ENCODE data around the gene FNIP2. TPM values are rescaled to one million over a fixed set of nuclear protein-coding genes. Genes with fewer than 3 reads are reported as not detected.
A peak's percentile ranks its signal among the peaks of the same experiment; 100 is the strongest.

FNIP2 gene
- total and polyA plus RNA-seq, 12 donors = 8.5 to 89.7 (median 47.0) TPM

- Histone ChIP-seq H3K4me3 (no peak overlapping the region), H3K27ac (no peak overlapping the region), H3K27me3 (no peaks in the 10 kb centered on the region), H3K9me3 (no peaks in the 10 kb centered on the region), H3K36me3 (peaks cover 0 to 98% (median 31%) of the 10 kb centered on the region in 9 donors), H3K4me1 (peaks cover 0 to 28% (median 12%) of the 10 kb centered on the region in 9 donors)
- intact Hi-C loops (cut with DNase I) = loop anchor here in 4 of 10 donors (10.0 kb wide), 3 partner anchors 235 to 565 kb away; partner anchors contain the start of gene RAPGEF2 (in 2 of the 4)
- DNase-seq (no peak), ATAC-seq (no peak)
- TF ChIP-seq CTCF (IDR thresholded peaks at IDR 0.05) = no peak
- 77 to 80% methylated on average over 7 of the region's 7 CpGs for WGBS, 2 donors
These were observed 100.9 kb downstream of the FNIP2 start for GRCh38 chr4:158869761-158870160.

- Histone ChIP-seq H3K27ac (peak overlapping the region in 1 of 10 donors; percentile 3), H3K36me3 (peaks cover 0 to 98% (median 31%) of the 10 kb centered on the region in 9 donors)
These were observed 101.4 kb downstream of the FNIP2 start for GRCh38 chr4:158870282-158870625.

GRCh38 chr4:158870626-158871334, 102.0 kb downstream of the FNIP2 start:
- H3K4me1 ChIP-seq = peaks cover 0 to 28% (median 12%) of the 10 kb centered on the region in 9 donors
- no peaks in the 10 kb centered on the region for H3K27me3 ChIP-seq
- H3K4me3 ChIP-seq = no peak overlapping the region
- DNase-seq (no peak), ATAC-seq (peak in 4 of 8 donors; percentile 10 to 49 (median 16))
- no peak for TF ChIP-seq CTCF (IDR thresholded peaks at IDR 0.05)
- WGBS, 2 donors = 61 to 62% methylated on average over 8 of the region's 8 CpGs
- intact Hi-C loops (cut with DNase I) = loop anchor here in 1 of 10 donors (10.0 kb wide), 1 partner anchor 234 kb away; the partner anchor contains the start of gene RAPGEF2
- H3K36me3 ChIP-seq = peaks cover 0 to 99% (median 31%) of the 10 kb centered on the region in 9 donors
- H3K9me3 ChIP-seq = no peaks in the 10 kb centered on the region
- peak overlapping the region in 1 of 10 donors; percentile 3 for H3K27ac ChIP-seq

More at GRCh38 chr4:158870282-158870625, 101.4 kb downstream of the FNIP2 start:
- ATAC-seq (peak in 5 of 8 donors; percentile 4 to 53 (median 18)), DNase-seq (no peak)
- no peak for TF ChIP-seq CTCF (IDR thresholded peaks at IDR 0.05)
- 74% methylated on average over 4 of the region's 4 CpGs for WGBS, 2 donors
- Histone ChIP-seq H3K9me3 (no peaks in the 10 kb centered on the region), H3K4me1 (peaks cover 0 to 28% (median 12%) of the 10 kb centered on the region in 9 donors), H3K4me3 (no peak overlapping the region), H3K27me3 (no peaks in the 10 kb centered on the region)
- intact Hi-C loops (cut with DNase I) = loop anchor here in 1 of 10 donors (10.0 kb wide), 1 partner anchor 235 kb away; the partner anchor contains the start of gene RAPGEF2

- WGBS, 2 donors = 29 to 33% methylated on average over 3 of the region's 3 CpGs
- intact Hi-C loops (cut with DNase I) = loop anchor here in 1 of 10 donors (10.0 kb wide), 1 partner anchor 233 kb away; the partner anchor contains the start of gene RAPGEF2
- H3K36me3 ChIP-seq = peaks cover 0 to 99% (median 31%) of the 10 kb centered on the region in 9 donors
These were observed 102.5 kb downstream of the FNIP2 start for GRCh38 chr4:158871335-158871724.

More at GRCh38 chr4:158871335-158871724, 102.5 kb downstream of the FNIP2 start:
- no peak overlapping the region for H3K27ac ChIP-seq
- H3K27me3 ChIP-seq = no peaks in the 10 kb centered on the region
- H3K4me3 ChIP-seq = no peak overlapping the region
- peak in 5 of 8 donors; percentile 12 to 42 (median 29) for ATAC-seq
- TF ChIP-seq CTCF (IDR thresholded peaks at IDR 0.05) = no peak
- peaks cover 0 to 32% (median 14%) of the 10 kb centered on the region in 9 donors for H3K4me1 ChIP-seq
- no peak for DNase-seq
- no peaks in the 10 kb centered on the region for H3K9me3 ChIP-seq

Measured in heart right ventricle (tissue), 16 donors.